Stimulated activated CD4-positive, alpha-beta T cell treated with anti-CD3 and anti-CD28 coated beads, Interleukin-2, amount 100 ng/mL, for 24 hours (primary cell): ENCODE data around the gene SNRNP200.
A peak's percentile ranks its signal among the peaks of the same experiment; 100 is the strongest.

Experiments
- DNase-seq, 2 donors: peaks; one replicate each; pipeline ENCODE4 v3.0.0-alpha.2; 2020

Gene SNRNP200

GRCh38 chr2:96248624-96249023 is 56.7 kb downstream of the SNRNP200 start:
- no peak for DNase-seq

GRCh38 chr2:96247896-96248295 is 57.5 kb downstream of the SNRNP200 start:
- no peak for DNase-seq

- no peak for DNase-seq
These were observed 58.3 kb downstream of the SNRNP200 start for GRCh38 chr2:96247009-96247408.

- no peak for DNase-seq
These were observed 59.5 kb downstream of the SNRNP200 start for GRCh38 chr2:96245609-96246390.

- DNase-seq: no peak
These were observed 61.5 kb downstream of the SNRNP200 start for GRCh38 chr2:96243843-96244242.

GRCh38 chr2:96241900-96242611 is 63.3 kb downstream of the SNRNP200 start:
- peak; percentile 56 to 58 for DNase-seq

GRCh38 chr2:96241227-96241626 is 64.1 kb downstream of the SNRNP200 start:
- no peak for DNase-seq

- no peak for DNase-seq
These were observed 64.9 kb downstream of the SNRNP200 start for GRCh38 chr2:96240341-96241038.

GRCh38 chr2:96239745-96240264 is 65.5 kb downstream of the SNRNP200 start:
- no peak for DNase-seq

GRCh38 chr2:96239091-96239490 is 66.3 kb downstream of the SNRNP200 start:
- no peak for DNase-seq

- DNase-seq: no peak
These were observed 67.1 kb downstream of the SNRNP200 start for GRCh38 chr2:96238266-96238665.

GRCh38 chr2:96236882-96237281 is 68.5 kb downstream of the SNRNP200 start:
- no peak for DNase-seq

GRCh38 chr2:96233880-96234316 is 71.4 kb downstream of the SNRNP200 start:
- DNase-seq: no peak

GRCh38 chr2:96233436-96233835 is 71.9 kb downstream of the SNRNP200 start:
- DNase-seq: no peak

- DNase-seq: no peak
These were observed 74.0 kb downstream of the SNRNP200 start for GRCh38 chr2:96231316-96231715.

- no peak for DNase-seq
These were observed 80.3 kb downstream of the SNRNP200 start for GRCh38 chr2:96225016-96225533.
